Astrocyte of the cerebellum (primary cell): ENCODE results near the gene SLC25A2.
A peak's percentile ranks its signal among the peaks of the same experiment; 100 is the strongest.
"Not testable (repeated sequence)": the region's sequence is repeated elsewhere in the genome, so short reads cannot be mapped to it uniquely, and the experiment has no call there.

Source experiments
- DNase-seq: peaks from one replicate; pipeline ENCODE4 v3.0.0-alpha.2; 2011; ENCODE audit warnings: low read depth
- H3K4me3 ChIP-seq: 2 replicates; pipeline ENCODE4 v1.5.1; 2011; ENCODE audit warnings: mild to moderate bottlenecking, low read depth, low read length, moderate library complexity
- in situ Hi-C: cut with HindIII; loops from 2 replicates; pipeline ENCODE4 v1.10.0; 2017; ENCODE audit warnings: low sequenced_read_pairs
- TF ChIP-seq, protein P1 (sequence below): IDR thresholded peaks from 2 replicates; pipeline ENCODE4 v1.5.1; 2012; ENCODE audit warnings: low read length, low read depth, moderate library complexity, mild to moderate bottlenecking; ENCODE audit errors: missing control alignments

Gene SLC25A2

GRCh38 chr5:141322261-141322660 is 18.4 kb upstream of the SLC25A2 start:
- in situ Hi-C loops, result no loop called here

DNA sequence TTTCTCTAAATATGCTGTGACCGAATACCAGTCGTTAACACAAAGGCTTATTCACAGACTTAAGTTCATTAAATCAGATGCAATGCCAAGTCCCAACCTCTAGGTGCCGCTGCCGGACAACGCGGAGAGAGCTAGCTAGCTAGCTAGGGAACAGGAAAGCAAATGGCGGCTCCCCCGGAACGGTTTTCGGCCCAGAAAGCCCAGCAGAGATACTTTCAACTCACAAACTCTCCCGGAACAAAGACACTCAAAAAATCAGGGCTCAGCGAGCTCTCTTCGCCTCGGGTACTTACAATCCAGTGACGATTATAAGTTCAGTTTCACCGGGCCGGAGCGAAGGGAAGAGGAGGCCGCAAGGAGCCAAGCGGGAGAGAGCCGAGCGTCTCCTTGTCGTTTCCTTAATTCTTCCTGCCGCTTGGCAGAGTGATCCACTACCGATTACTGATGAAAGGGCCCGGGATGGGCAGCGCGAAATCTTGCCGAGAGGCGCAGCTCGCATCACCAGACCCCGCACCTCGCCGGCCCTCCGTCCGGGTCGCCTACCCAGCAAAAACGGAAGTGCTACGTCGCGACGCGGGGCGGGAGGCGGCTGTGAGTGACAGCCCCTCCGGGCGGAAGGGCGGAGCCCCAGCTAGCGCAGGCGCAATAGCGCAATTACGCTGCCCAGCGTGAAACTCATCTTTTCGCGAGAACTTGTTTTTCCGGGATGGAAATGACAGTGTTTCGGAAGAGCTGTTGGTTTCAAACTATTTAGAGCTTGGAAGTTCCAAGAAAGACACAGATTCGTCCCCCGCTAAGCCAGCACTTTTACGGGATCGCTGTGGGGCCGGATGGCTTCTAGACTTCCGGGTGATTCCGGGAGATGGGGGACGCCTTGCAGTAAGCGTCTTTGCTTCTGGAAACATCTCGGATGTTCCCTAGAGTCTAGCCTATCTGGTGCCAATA is 16.6 kb upstream of the SLC25A2 start, which contains the start of gene TAF7:
TSS of gene TAF7 (minus strand) at position 560 of the 945 bp plus-strand sequence. CDS start 740 bp downstream, outside the sequence.
- DNase-seq, result peak; percentile 90
- TF ChIP-seq, protein P1, sequence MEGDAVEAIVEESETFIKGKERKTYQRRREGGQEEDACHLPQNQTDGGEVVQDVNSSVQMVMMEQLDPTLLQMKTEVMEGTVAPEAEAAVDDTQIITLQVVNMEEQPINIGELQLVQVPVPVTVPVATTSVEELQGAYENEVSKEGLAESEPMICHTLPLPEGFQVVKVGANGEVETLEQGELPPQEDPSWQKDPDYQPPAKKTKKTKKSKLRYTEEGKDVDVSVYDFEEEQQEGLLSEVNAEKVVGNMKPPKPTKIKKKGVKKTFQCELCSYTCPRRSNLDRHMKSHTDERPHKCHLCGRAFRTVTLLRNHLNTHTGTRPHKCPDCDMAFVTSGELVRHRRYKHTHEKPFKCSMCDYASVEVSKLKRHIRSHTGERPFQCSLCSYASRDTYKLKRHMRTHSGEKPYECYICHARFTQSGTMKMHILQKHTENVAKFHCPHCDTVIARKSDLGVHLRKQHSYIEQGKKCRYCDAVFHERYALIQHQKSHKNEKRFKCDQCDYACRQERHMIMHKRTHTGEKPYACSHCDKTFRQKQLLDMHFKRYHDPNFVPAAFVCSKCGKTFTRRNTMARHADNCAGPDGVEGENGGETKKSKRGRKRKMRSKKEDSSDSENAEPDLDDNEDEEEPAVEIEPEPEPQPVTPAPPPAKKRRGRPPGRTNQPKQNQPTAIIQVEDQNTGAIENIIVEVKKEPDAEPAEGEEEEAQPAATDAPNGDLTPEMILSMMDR, result peak; percentile 91
- H3K4me3 ChIP-seq, result peak within 1 kb of the TSS; percentile 76
- in situ Hi-C loops, result no loop called here

More at GRCh38 chr5:141322261-141322660, 18.4 kb upstream of the SLC25A2 start:
- TF ChIP-seq, protein P1, result no peak
- DNase-seq, result no peak
- H3K4me3 ChIP-seq, result no peak overlapping the region

- DNase-seq, result no peak
- TF ChIP-seq, protein P1, result no peak
- in situ Hi-C loops, result no loop called here
- peak overlapping the region; percentile 76 for H3K4me3 ChIP-seq
Observed at GRCh38 chr5:141319699-141320098, 15.8 kb upstream of the SLC25A2 start.

DNA sequence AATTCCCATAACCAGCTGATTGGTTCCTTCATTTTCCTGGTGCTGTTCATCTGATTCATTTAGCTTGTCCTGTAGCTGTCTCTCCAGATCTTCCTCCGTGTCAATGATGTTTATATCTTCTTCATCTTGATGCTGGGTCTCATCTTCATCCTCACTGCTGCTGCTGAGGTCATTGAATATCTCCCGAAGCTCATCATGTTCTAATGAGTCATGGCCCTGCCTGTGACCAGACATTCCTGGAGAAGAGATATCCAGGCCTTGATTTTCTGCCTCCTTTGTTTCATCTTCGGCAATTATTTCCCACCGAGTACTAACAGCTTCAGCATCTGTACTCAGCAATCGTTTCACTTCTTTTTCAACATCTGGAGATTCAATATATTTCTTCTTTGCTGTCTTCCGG is 15.4 kb upstream of the SLC25A2 start:
- in situ Hi-C loops, result no loop called here
- DNase-seq, result no peak
- no peak overlapping the region for H3K4me3 ChIP-seq
- TF ChIP-seq, protein P1, result no peak

GRCh38 chr5:141316963-141317362 is 13.1 kb upstream of the SLC25A2 start:
- H3K4me3 ChIP-seq, DNase-seq, in situ Hi-C loops: not testable (repeated sequence)

DNA sequence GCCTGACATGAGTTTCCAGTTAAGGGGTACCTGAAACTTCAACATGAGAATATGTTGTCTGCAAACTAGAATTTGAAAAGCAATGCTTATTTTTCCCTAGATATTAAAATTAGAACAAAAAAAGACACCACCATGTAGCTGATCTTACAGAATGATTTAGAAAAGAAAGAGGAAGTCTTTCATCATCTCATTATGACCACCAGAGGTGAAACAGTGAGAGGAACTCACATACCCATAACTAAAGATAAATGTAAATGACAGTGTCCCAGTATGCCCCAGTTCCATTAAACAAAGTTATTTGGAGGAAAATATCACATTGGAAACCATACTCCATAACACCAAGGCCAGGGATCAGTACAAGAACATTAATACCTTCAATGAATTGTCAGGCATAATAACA is 9.9 kb upstream of the SLC25A2 start:
- in situ Hi-C loops, result no loop called here
- no peak overlapping the region for H3K4me3 ChIP-seq
- no peak for DNase-seq
- TF ChIP-seq, protein P1, result no peak

DNA sequence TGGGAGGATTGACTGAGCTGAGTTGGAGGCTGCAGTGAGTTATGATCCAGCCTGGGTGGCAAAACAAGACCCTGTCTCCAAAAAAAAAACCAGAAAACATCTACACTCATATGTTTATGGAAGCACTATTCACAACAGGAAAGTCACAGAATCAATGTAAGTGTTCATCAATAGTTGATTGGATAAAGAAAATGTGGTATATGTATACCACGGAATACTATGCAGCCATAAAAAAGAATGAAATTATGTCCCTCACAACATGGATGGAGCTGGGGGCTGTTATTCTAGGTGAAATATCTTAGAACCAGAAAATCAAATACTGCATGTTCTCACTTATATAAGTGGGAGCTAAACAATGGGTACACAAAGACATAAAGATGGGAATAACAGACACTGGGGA is 2.8 kb upstream of the SLC25A2 start:
- DNase-seq, result no peak
- H3K4me3 ChIP-seq, result no peak overlapping the region
- TF ChIP-seq, protein P1, result no peak
- in situ Hi-C loops, result no loop called here
